Choroid plexus epithelial cell (primary cell): ENCODE results near the gene DNAJC25.

Experiments
- DNase-seq: peaks from one replicate; pipeline ENCODE4 v3.0.0-alpha.2; 2010; ENCODE audit warnings: low read depth
- H3K4me3 ChIP-seq: 2 replicates; pipeline ENCODE4 v1.5.1; 2011; ENCODE audit warnings: low read depth, mild to moderate bottlenecking, control low read depth, low read length, moderate library complexity
- CTCF ChIP-seq: conservative IDR thresholded peaks from 2 replicates; pipeline ENCODE4 v1.5.1; 2011; ENCODE audit warnings: low read depth, mild to moderate bottlenecking, control low read depth, inconsistent platforms, low read length, moderate library complexity

DNAJC25 gene

GRCh38 chr9:111634860-111635259, 3.7 kb downstream of the DNAJC25 start:
- DNase-seq, result no peak
- no peak for TF ChIP-seq CTCF
- H3K4me3 ChIP-seq, result no peak overlapping the region

- no peak for DNase-seq
These were observed 6.4 kb downstream of the DNAJC25 start for GRCh38 chr9:111637421-111637950.

GRCh38 chr9:111644195-111644772, 13.2 kb downstream of the DNAJC25 start:
- no peak for DNase-seq
- no peak for TF ChIP-seq CTCF
- no peak overlapping the region for H3K4me3 ChIP-seq

More at GRCh38 chr9:111637421-111637950, 6.4 kb downstream of the DNAJC25 start:
- TF ChIP-seq CTCF, result no peak
- H3K4me3 ChIP-seq, result no peak overlapping the region

- no peak for TF ChIP-seq CTCF
- peak; percentile 21 for DNase-seq
- no peak overlapping the region for H3K4me3 ChIP-seq
These were observed 14.7 kb downstream of the DNAJC25 start for GRCh38 chr9:111645806-111646205.

- no peak overlapping the region for H3K4me3 ChIP-seq
- TF ChIP-seq CTCF, result no peak
- DNase-seq, result no peak
These were observed 15.3 kb downstream of the DNAJC25 start for GRCh38 chr9:111646417-111646816.

GRCh38 chr9:111648066-111648465, 16.9 kb downstream of the DNAJC25 start:
- peak; percentile 72 for DNase-seq
- no peak overlapping the region for H3K4me3 ChIP-seq
- TF ChIP-seq CTCF, result no peak

- TF ChIP-seq CTCF, result no peak
- H3K4me3 ChIP-seq, result no peak overlapping the region
- DNase-seq, result no peak
These were observed 17.9 kb downstream of the DNAJC25 start for GRCh38 chr9:111649016-111649415.
